Suprapubic skin (tissue), 4 donors: Measurements from ENCODE around the gene IQCK. TPM values are rescaled to one million over a fixed set of nuclear protein-coding genes. Genes with fewer than 3 reads are reported as not detected.

Experiments used
- DNase-seq, 2 donors: peaks; one replicate each; pipeline ENCODE4 v3.0.0-alpha.2; 2019; ENCODE audit warnings: low spot score in 2 of 2
- H3K27ac ChIP-seq: fragments of 200-600 bp; sonication (generic); one replicate; pipeline ENCODE4 v1.5.1; 2019
- H3K27me3 ChIP-seq: fragments of 200-600 bp; sonication (generic); one replicate; pipeline ENCODE4 v1.5.1; 2019
- H3K36me3 ChIP-seq: fragments of 200-600 bp; sonication (generic); one replicate; pipeline ENCODE4 v1.5.1; 2019
- H3K4me1 ChIP-seq: fragments of 200-600 bp; sonication (generic); one replicate; pipeline ENCODE4 v1.5.1; 2019
- H3K4me3 ChIP-seq: fragments of 200-600 bp; sonication (generic); one replicate; pipeline ENCODE4 v1.5.1; 2019; ENCODE audit warnings: mild to moderate bottlenecking
- H3K9me3 ChIP-seq: fragments of 200-600 bp; sonication (generic); one replicate; pipeline ENCODE4 v1.5.1; 2019
- EP300 ChIP-seq: sonication (generic); formaldehyde crosslinking; IDR thresholded peaks from one replicate; pipeline ENCODE4 v1.6.1; 2017; ENCODE audit warnings: antibody characterized with exemption
- POLR2A ChIP-seq, 2 donors: fragments of 450-650 bp; IDR thresholded peaks; one replicate each; pipeline ENCODE4 v1.6.1; 2017; ENCODE audit warnings: antibody characterized with exemption in 2 of 2, mild to moderate bottlenecking in 2 of 2, moderate library complexity in 2 of 2
- POLR2AphosphoS5 ChIP-seq, 3 donors: sonication (generic); formaldehyde crosslinking; IDR thresholded peaks; one replicate each; pipeline ENCODE4 v1.6.1; 2017; ENCODE audit warnings: antibody characterized with exemption in 3 of 3
- WGBS: methylation state at CpG from one replicate; pipeline ENCODE4 v1.1.5; 2018; 5-methylcytosine and 5-hydroxymethylcytosine counted together
- total RNA-seq, 4 donors: library from RNA; depleted of rRNA; stranded (reverse); fragments of >200 nt; gene quantifications; one replicate each; pipeline ENCODE4 v1.1.0, GENCODE V29; 2016
- TF ChIP-seq, protein P1 (sequence below), 2 donors: fragments of 200-600 bp in 1 of 2; fragments of 450-650 bp in 1 of 2; sonication (generic) in 1 of 2; IDR thresholded peaks; one replicate each; pipeline ENCODE4 v1.5.1; 2016 to 2019; ENCODE audit warnings: antibody characterized with exemption in 2 of 2, mild to moderate bottlenecking in 1 of 2, moderate library complexity in 1 of 2

The IQCK gene
- total RNA-seq, 4 donors from 2014 or later: 10.7 to 21.6 (median 18.7) TPM

DNA sequence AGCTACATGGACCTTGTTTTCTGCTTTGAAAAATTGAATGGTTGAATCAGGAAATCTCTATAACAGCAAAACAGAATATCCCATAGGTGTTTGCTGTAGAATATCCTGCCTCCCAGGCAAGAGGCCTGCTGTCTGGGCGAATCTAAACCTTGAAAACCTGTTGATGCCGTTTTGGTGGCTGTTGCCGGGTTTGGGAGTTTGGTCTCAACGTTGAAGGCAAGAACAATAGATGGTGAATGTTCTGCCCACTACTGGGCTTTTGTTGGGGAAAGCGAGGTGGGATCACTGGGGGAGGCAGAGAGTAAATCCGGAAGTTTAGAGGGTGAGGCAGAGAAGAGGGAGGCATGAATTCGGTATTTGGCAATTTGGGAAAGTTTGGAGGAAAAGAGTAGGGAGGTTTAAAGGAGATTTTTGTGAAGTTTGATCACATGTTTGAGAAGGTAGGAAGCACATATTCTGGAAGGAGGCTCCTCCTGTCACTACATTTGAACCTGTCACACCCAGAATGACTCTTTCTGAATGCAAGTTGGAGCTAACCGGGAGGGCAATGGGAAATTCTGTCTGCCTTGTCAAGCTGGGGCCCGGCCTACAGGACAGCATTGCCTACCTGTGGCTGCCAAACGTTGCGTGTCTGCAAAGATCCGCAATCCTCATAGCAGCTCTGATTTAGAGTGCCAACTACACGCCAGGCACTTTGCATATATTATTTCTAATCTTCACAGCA, 120.1 kb downstream of the IQCK start:
- Histone ChIP-seq H3K4me3 (no peak overlapping the region), H3K9me3 (no peaks in the 10 kb centered on the region), H3K27me3 (no peaks in the 10 kb centered on the region), H3K27ac (no peak overlapping the region), H3K36me3 (no peaks in the 10 kb centered on the region), H3K4me1 (no peaks in the 10 kb centered on the region)
- TF ChIP-seq, protein P1, sequence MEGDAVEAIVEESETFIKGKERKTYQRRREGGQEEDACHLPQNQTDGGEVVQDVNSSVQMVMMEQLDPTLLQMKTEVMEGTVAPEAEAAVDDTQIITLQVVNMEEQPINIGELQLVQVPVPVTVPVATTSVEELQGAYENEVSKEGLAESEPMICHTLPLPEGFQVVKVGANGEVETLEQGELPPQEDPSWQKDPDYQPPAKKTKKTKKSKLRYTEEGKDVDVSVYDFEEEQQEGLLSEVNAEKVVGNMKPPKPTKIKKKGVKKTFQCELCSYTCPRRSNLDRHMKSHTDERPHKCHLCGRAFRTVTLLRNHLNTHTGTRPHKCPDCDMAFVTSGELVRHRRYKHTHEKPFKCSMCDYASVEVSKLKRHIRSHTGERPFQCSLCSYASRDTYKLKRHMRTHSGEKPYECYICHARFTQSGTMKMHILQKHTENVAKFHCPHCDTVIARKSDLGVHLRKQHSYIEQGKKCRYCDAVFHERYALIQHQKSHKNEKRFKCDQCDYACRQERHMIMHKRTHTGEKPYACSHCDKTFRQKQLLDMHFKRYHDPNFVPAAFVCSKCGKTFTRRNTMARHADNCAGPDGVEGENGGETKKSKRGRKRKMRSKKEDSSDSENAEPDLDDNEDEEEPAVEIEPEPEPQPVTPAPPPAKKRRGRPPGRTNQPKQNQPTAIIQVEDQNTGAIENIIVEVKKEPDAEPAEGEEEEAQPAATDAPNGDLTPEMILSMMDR (IDR thresholded peaks at IDR 0.05): no peak
- TF ChIP-seq POLR2AphosphoS5 (IDR thresholded peaks at IDR 0.05): no peak
- no peak for TF ChIP-seq POLR2A (IDR thresholded peaks at IDR 0.05)
- TF ChIP-seq EP300: no peak
- DNase-seq: no peak
- 79% methylated on average over 13 of the region's 13 CpGs for WGBS

DNA sequence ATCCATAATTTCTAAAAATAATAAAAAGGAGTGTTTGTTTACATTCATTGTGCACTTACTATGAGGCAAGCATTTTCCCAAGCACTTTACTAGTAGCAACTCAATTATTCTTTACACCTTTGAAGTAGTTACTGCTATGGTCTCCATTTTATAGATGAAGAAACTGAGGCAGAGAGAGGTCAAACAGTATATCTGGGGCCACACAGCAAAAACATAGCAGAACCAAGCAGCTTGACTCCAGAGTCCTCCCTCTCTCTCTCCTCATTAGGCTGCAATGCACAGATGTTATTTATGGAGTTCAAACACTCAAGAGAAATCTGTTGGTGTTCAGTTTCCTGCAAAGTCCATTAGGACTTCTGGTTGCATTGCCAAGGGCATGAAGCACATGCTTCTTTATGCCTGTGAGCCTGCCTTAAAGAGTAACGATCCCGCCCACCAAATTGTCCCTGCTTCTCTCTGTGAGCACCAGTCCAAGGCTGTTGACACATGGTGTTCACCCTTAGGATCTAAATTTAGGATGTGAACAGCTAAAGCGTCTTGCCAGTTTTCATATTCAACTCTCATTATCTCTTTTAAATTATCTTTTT, 122.5 kb downstream of the IQCK start:
- H3K27ac ChIP-seq: no peak overlapping the region
- no peak for DNase-seq
- H3K36me3 ChIP-seq: no peaks in the 10 kb centered on the region
- no peak for TF ChIP-seq POLR2A (IDR thresholded peaks at IDR 0.05)
- TF ChIP-seq, protein P1 (IDR thresholded peaks at IDR 0.05): no peak
- WGBS: 58% methylated on average over 3 of the region's 3 CpGs
- H3K27me3 ChIP-seq: no peaks in the 10 kb centered on the region
- no peaks in the 10 kb centered on the region for H3K4me1 ChIP-seq
- H3K9me3 ChIP-seq: no peaks in the 10 kb centered on the region
- no peak overlapping the region for H3K4me3 ChIP-seq

DNA sequence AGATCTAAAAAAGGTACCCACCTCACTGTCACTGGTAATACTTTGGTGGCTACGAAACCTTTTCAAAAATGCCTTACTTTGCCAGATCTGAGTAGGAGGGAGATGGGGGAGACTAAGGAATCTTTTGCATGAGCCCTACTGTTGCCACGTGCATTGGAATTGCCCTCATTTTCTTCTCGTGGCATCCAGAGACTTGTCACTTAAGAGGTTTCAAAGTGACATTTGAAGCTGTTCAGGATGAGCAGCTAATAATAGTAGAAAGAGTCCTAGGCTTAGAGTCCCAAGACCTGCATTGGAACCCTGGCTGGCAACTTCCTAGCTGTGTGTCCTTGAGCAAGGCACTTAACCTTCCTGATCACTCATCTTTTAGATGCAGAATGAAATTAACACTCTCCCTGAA, 123.1 kb downstream of the IQCK start:
- no peak overlapping the region for H3K4me3 ChIP-seq
- H3K36me3 ChIP-seq: no peaks in the 10 kb centered on the region
- peak in 1 of 2 donors; percentile 4 for DNase-seq
- no peaks in the 10 kb centered on the region for H3K27me3 ChIP-seq
- no peak overlapping the region for H3K27ac ChIP-seq
- TF ChIP-seq, protein P1 (IDR thresholded peaks at IDR 0.05): no peak
- H3K9me3 ChIP-seq: no peaks in the 10 kb centered on the region
- WGBS: 81% methylated on average over 3 of the region's 3 CpGs
- H3K4me1 ChIP-seq: no peaks in the 10 kb centered on the region

DNA sequence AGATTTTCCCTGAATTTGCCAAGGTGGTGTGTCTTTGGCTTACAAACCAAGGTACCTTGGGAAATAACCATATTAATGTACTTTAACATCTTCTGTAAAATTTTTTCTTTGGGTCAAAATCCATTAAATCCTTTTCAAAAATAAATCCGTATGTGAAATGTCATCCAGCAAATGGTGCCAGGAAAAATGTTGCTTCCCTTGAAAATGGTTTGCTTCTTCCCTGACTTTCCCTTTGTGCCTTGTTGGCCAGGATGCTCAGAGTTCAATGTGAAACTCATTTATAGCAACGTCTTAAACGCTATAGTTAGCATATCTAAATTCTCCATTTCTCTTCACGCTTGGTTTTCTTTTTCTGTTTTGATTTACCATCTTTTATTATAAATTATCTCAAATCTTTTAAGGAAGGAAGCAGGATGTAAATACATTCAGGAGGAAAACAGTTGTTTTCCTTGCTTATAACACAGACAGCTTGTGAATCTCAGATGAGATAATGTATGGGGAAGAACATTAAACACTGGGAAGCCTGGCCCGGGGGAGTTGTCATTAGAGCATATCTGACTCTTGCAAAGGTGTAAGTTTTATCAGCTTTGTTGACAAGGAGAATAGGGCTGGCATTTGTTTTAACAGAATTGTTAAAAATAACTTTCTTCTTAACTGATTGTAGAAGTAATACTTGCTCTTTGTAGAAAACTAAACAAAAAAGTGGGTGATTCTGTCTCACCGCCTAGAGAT, 124.5 kb downstream of the IQCK start:
- no peaks in the 10 kb centered on the region for H3K27me3 ChIP-seq
- no peak overlapping the region for H3K4me3 ChIP-seq
- H3K36me3 ChIP-seq: no peaks in the 10 kb centered on the region
- TF ChIP-seq, protein P1 (IDR thresholded peaks at IDR 0.05): no peak
- TF ChIP-seq POLR2AphosphoS5 (IDR thresholded peaks at IDR 0.05) (no peak), POLR2A (IDR thresholded peaks at IDR 0.05) (no peak)
- no peak overlapping the region for H3K27ac ChIP-seq
- H3K4me1 ChIP-seq: no peaks in the 10 kb centered on the region
- WGBS: 68% methylated on average over 6 of the region's 6 CpGs
- DNase-seq: no peak
- H3K9me3 ChIP-seq: no peaks in the 10 kb centered on the region

DNA sequence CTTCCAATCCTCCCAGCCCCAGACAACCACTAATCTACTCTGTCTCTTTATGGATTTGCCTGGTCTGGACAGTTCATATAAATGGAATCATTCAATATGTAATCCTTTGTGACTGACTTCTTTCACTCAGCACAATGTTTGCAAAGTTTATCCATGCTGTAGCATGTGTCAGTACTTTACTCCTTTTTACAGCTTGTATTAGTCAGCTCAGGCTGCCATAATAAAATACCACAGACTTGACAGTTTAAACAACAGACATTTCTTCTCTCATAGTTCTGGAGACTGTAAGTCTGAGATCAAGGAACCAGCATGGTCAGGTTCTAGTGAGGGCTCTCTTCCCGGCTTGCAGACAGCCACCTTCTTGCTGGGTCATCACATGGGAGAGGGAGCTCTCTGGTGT, 125.3 kb downstream of the IQCK start:
- WGBS: 85% methylated on average over 1 of the region's 1 CpG
- H3K4me1 ChIP-seq: no peaks in the 10 kb centered on the region
- no peak for DNase-seq

More for the DNA sequence above, 125.3 kb downstream of the IQCK start:
- no peaks in the 10 kb centered on the region for H3K36me3 ChIP-seq
- no peaks in the 10 kb centered on the region for H3K27me3 ChIP-seq
- no peak for TF ChIP-seq POLR2A (IDR thresholded peaks at IDR 0.05)
- H3K27ac ChIP-seq: no peak overlapping the region
- H3K4me3 ChIP-seq: no peak overlapping the region
- H3K9me3 ChIP-seq: no peaks in the 10 kb centered on the region
